GM18907 (cell line): ENCODE results near the gene POU3F4.
A peak's percentile ranks its signal among the peaks of the same experiment; 100 is the strongest.

ENCODE experiments used
- ATAC-seq: cut with Tn5 transposase; IDR thresholded peaks from one replicate; pipeline ENCODE4 v1.9.1; 2021; ENCODE audit warnings: mild to moderate bottlenecking, moderate library complexity; ENCODE audit not compliant: unreplicated experiment

The POU3F4 gene

GRCh38 chrX:83508006-83508405, at the start of gene POU3F4:
TSS of gene POU3F4 (plus strand) at chrX:83508290. CDS start at chrX:83508325, 35 bp downstream.
- peak; percentile 78 for ATAC-seq

GRCh38 chrX:83469551-83469950, 38.5 kb upstream of the POU3F4 start:
- peak; percentile 95 for ATAC-seq

- ATAC-seq: no peak
These were observed 12.2 kb upstream of the POU3F4 start for GRCh38 chrX:83495898-83496297.

- no peak for ATAC-seq
These were observed 7.1 kb upstream of the POU3F4 start for GRCh38 chrX:83501003-83501402.

- ATAC-seq: no peak
These were observed 6.6 kb upstream of the POU3F4 start for GRCh38 chrX:83501530-83501929.

- no peak for ATAC-seq
These were observed 3.2 kb upstream of the POU3F4 start for GRCh38 chrX:83504721-83505479.

GRCh38 chrX:83508526-83509253, 600 bp downstream of the POU3F4 start:
- ATAC-seq: no peak

GRCh38 chrX:83509254-83509801, 1.2 kb downstream of the POU3F4 start:
- no peak for ATAC-seq

GRCh38 chrX:83510510-83511062, 2.5 kb downstream of the POU3F4 start:
- ATAC-seq: no peak

GRCh38 chrX:83511208-83511607, 3.1 kb downstream of the POU3F4 start:
- ATAC-seq: no peak

- no peak for ATAC-seq
These were observed 4.0 kb downstream of the POU3F4 start for GRCh38 chrX:83512111-83512510.

GRCh38 chrX:83516597-83516996, 8.5 kb downstream of the POU3F4 start:
- no peak for ATAC-seq

GRCh38 chrX:83521905-83522304, 13.8 kb downstream of the POU3F4 start:
- no peak for ATAC-seq

GRCh38 chrX:83529950-83530349, 21.9 kb downstream of the POU3F4 start:
- ATAC-seq: no peak

GRCh38 chrX:83535417-83536196, 27.5 kb downstream of the POU3F4 start:
- ATAC-seq: peak; percentile 68
